Spleen (tissue), 7 donors: ENCODE measurements around the gene NAA16.

ENCODE experiments used
- POLR2A ChIP-seq, 3 donors: fragments of 450-650 bp; IDR thresholded peaks; one replicate each; pipeline ENCODE4 v1.5.1; 2017; ENCODE audit warnings: antibody characterized with exemption in 3 of 3, mild to moderate bottlenecking in 1 of 3
- POLR2AphosphoS5 ChIP-seq, 3 donors: sonication (generic); formaldehyde crosslinking; IDR thresholded peaks; one replicate each; pipeline ENCODE4 v1.5.1; 2017; ENCODE audit warnings: antibody characterized with exemption in 3 of 3
- TF ChIP-seq, protein P1 (sequence below), 11 experiments: fragments of 200-600 bp in 7 of 11; fragments of 450-650 bp in 4 of 11; sonication (generic) in 4 of 11; IDR thresholded peaks in 8 of 11; conservative IDR thresholded peaks in 3 of 11; 1 replicate in 7 of 11; 2 replicates in 4 of 11; pipeline versions ENCODE4 v1.4.0 to v1.8.0; 2016 to 2021; ENCODE audit warnings: antibody characterized with exemption in 11 of 11, inconsistent platforms in 4 of 11, mild to moderate bottlenecking in 1 of 11
- donor health status: DM: no; HTN: no; CAD: no; lungs with moderate emphysema.
- donor health status: DM: no; HTN: no; CAD: no.
- donor health status: DM: no; HTN: no; CAD: no.

GRCh38 chr13:41344358-41344757, 33.3 kb downstream of the NAA16 start:
- TF ChIP-seq, protein P1, sequence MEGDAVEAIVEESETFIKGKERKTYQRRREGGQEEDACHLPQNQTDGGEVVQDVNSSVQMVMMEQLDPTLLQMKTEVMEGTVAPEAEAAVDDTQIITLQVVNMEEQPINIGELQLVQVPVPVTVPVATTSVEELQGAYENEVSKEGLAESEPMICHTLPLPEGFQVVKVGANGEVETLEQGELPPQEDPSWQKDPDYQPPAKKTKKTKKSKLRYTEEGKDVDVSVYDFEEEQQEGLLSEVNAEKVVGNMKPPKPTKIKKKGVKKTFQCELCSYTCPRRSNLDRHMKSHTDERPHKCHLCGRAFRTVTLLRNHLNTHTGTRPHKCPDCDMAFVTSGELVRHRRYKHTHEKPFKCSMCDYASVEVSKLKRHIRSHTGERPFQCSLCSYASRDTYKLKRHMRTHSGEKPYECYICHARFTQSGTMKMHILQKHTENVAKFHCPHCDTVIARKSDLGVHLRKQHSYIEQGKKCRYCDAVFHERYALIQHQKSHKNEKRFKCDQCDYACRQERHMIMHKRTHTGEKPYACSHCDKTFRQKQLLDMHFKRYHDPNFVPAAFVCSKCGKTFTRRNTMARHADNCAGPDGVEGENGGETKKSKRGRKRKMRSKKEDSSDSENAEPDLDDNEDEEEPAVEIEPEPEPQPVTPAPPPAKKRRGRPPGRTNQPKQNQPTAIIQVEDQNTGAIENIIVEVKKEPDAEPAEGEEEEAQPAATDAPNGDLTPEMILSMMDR (IDR thresholded peaks at IDR 0.05 in 8 of 11, conservative IDR thresholded peaks at IDR 0.05 in 3 of 11) = no peak
- TF ChIP-seq POLR2A (IDR thresholded peaks at IDR 0.05) (no peak), POLR2AphosphoS5 (IDR thresholded peaks at IDR 0.05) (no peak)
